GM19438 (cell line): Measurements from ENCODE around the gene FARS2.

Experiments used
- ATAC-seq: cut with Tn5 transposase; IDR thresholded peaks from one replicate; pipeline ENCODE4 v1.9.1; 2021; ENCODE audit warnings: low read depth; ENCODE audit not compliant: unreplicated experiment

FARS2 gene

GRCh38 chr6:5316951-5317350 lies 55.6 kb downstream of the FARS2 start:
- ATAC-seq: no peak

DNA sequence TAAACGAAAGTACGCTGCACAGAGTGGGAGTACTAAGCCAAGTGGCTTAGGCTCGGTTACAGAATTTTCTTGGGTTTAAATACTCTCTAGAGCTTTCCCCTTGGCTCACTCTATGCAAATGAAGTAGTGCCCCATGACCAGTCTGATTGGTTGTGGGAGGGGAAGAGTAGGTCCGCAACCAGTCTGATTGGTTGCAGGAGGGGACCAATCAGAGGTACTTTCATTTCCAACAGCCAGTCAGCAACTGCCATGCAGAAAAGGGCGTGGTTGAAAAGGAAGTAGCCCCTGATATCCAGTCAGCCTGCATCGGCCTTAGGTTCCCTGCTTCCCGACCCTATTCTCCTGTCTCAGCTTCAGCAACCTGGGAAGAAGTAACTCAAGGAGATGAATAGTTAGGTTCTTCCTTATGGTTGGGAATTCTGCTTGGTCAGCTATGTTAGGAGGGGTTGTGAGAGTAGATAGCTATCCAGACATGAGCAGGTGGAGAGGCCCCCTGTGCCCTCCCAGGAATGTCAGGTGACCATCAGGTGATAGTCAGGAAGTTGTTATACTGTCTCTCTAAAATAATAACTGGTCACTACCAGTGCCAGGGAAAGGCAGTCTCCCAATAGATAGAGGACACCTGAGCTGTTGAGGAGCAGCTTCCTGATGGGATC lies 57.4 kb downstream of the FARS2 start:
- no peak for ATAC-seq

DNA sequence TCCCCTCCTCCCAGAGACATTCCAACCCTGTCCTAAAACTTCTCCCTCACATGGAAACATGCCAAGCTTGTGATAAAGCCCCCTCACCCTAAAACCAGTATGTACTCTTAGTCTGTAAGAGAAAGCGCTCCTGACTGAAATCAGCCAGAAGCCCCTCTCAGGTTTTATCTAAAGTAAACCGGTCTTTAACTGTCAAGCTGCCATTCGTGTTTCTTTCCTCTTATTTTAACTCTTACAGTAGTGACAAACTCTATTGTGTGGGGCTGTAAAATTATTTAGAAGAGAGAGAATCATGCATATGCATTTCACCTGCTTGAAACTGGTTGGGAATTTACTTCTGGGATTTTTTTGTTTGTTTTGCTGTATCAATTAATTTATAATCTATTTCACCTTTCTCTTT lies 62.7 kb downstream of the FARS2 start:
- no peak for ATAC-seq

GRCh38 chr6:5325173-5325572 lies 63.9 kb downstream of the FARS2 start:
- no peak for ATAC-seq

GRCh38 chr6:5326022-5326641 lies 64.8 kb downstream of the FARS2 start:
- ATAC-seq: no peak

GRCh38 chr6:5328800-5329199 lies 67.5 kb downstream of the FARS2 start:
- no peak for ATAC-seq

GRCh38 chr6:5331845-5332442 lies 70.6 kb downstream of the FARS2 start:
- ATAC-seq: no peak

DNA sequence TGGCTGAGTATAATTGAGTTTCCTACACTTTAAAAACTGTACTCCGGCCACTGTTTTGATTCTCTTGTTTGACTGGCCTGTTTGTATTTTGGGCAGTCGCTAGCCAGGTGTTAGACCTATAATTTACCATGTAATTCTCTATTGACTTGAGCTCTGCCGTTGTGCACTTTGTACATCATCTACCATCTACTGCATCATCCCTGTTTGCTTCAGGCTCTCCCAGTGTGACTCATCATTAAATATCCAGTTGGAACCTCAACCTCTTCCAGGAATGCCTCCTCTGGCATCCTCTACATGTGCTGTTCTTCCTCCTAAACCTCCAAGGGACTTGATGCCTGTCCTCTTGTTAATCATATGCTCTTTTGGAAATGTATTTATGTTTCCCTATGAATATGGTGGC lies 72.3 kb downstream of the FARS2 start:
- ATAC-seq: no peak

DNA sequence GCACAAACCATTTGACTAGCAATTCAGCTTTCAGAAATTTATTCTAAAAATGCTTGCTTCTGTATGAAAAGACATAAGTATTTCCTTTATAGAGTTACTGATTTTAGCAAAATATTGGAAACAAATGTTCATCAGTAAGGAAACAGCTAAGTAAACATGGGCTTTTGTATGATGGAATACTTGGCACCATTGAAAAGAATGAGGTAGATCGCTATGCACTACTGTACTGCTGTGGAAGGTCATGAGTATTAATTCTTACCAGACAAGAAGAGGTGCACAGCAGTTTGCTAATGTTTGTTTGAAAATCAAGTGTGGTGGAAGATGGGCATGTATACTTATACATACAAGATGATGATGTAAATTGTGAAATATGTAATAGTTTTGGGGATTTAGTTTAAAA lies 73.0 kb downstream of the FARS2 start:
- no peak for ATAC-seq

- ATAC-seq: no peak
These were observed 73.7 kb downstream of the FARS2 start for GRCh38 chr6:5335020-5335419.

GRCh38 chr6:5337573-5337972 lies 76.3 kb downstream of the FARS2 start:
- ATAC-seq: no peak

DNA sequence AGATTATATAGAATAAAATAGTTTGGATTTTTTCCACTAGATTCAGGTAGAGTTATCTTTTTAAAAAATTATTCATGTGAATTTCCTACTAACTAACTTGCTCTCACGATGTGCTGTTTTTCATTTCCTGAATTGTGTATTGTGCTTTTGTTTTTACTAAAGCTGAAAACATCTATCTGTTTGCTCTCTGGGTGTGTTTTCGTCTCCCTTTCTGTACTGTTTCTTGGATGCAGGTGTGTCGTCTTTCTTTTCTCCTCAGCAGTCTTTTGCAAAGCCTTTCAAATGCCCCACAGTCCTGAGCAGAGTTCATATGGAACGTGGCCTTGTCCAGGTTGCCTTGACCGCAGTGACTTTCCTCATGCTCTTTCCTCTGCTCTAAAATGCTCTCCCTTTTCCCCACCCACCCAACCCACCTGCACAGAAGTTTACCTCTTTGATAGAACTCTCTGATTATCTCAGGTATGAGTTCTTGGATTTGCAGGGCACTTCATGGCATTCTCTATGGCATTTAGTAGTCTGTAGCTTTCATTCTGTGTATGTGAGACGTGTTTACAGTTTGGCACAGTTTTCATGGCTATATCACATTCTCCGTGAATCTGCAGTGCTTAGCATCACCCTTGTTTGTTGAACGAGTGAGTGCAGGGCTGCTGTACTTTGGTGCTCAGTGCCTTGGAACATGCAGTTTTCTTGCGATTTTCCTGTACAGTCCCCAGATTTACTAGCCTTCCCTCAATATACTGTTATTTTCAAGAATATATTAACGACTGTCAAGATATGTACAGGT lies 77.1 kb downstream of the FARS2 start:
- no peak for ATAC-seq

- no peak for ATAC-seq
These were observed 78.5 kb downstream of the FARS2 start for GRCh38 chr6:5339786-5340185.

DNA sequence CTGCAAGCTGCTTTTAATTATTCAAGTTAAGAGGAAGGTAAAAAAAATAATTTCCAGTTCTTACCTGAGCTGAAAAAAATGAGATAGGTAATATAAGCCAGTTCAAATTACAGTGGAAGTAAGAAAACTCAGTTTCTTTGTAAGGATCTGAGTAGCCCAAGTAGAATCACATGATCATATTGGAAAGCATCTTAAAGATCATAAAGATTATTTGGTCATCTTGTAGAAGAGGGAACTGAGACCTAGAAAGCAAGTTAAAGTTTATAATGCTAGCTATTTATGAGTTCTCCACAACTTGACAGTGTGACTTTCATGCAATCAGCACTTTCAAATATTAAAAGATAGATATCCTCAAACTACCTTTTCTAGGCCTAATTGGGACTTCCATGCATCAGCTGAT lies 80.5 kb downstream of the FARS2 start:
- ATAC-seq: no peak

DNA sequence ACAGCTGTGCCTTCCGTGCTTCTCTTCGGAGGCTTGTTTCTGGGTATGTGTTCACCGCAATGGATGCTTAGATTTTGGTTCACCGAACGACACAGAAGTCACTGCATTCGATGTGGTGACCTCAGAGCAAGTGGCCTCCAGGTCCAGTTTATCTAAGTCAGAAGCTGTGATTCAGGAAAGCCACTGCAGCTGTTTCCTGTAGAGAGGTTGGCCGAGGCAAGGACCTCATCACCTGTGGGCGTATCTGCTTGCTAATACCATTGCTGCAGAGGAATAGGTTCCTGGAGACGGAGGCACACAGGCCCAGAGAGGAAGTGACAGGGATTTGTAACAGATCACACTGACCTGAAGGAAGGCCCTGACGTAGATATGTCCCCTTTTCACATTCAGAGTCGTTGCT lies 82.7 kb downstream of the FARS2 start:
- no peak for ATAC-seq

DNA sequence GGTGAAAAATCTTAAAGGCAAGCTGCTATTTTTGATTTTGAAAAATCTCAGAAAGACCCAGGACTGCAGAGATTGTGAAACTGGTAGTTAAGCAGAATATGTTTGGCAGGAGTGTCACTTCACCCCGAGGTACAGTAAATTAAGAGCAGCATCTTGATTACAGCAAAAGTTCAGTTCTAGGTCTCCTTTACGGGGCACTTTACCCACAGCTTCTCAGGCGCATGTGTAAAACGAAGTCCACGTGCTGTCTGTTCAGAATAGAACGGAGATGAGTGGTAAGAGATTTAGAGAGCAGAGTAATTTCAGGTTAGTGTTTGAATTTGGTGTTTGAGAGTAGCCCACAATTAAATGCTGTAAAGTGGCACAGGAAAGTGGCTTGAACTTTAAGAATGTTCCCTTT lies 84.0 kb downstream of the FARS2 start:
- ATAC-seq: no peak

- no peak for ATAC-seq
These were observed 90.4 kb downstream of the FARS2 start for GRCh38 chr6:5351552-5352210.

- no peak for ATAC-seq
These were observed 92.7 kb downstream of the FARS2 start for GRCh38 chr6:5353971-5354370.

DNA sequence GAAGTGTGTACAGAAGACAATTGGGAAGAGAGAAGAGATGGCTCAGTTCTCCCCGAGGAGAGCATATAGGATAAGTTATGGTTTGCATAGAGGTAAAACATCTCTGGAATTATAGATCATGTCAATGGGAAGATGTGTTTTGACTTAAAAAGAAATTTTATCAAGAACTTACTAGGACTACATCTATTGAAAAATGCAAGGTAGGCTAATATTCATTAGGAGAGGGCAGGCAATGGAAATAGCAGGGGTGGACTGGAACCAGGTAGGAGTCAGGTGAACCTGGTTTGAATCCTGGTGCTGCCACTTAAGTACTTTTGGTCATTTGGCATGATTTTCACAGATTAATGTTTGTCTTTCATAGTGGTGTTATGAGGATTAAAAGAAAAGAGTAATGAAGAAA lies 96.2 kb downstream of the FARS2 start:
- no peak for ATAC-seq

DNA sequence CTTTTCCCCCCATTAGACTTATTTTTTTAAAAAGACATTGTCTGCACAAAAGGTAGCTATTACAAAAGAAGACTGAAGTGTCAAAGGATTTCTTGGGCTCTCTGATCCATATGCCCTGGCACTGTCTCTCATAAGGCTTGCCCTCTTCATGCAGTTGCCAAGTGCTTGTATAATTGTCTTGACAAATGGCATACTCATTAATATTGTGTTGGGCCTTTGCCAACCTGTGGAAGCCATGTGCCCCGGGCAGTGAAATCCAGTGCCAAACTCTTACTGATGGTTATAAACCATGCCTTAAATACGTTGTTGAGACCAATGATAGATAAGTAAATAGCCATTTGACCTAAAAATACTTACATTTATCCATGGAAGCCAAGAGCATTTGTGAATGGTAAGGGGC lies 98.1 kb downstream of the FARS2 start:
- no peak for ATAC-seq

DNA sequence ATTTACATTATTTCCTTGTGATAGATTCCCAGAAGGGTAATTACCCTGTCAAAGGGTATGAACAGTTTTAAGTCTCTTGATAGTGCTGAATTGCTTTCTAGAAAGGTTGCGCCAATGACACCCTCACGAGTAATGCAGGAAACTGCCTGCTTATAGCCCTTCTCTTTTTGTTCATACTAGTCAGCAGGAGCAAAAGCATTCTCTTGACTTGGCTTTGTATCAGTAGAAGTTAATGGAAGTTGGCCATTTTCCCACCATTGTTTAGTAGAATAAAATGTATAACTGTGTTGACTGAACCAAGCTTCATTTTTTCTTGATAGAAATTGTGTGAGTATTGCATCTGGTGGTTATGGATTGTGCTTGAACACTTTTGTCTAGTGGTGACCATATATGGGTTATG lies 100.1 kb downstream of the FARS2 start:
- no peak for ATAC-seq
